ENCODE data around the gene CERS6.

The CERS6 gene

GRCh38 chr2:168805615-168806014, 349.5 kb downstream of the CERS6 start:
- no peaks in the 10 kb centered on the region for H3K36me3 ChIP-seq (ENCODE audit: control insufficient read depth, insufficient read depth, low read length, severe bottlenecking)
- no peak overlapping the region for H3K9ac ChIP-seq (ENCODE audit: low read length)
- H3K9me3 ChIP-seq (ENCODE audit: control insufficient read depth, low read length), result no peaks in the 10 kb centered on the region
- H3K4me3 ChIP-seq (ENCODE audit: low read length), result no peak overlapping the region
- peaks cover 11% of the 10 kb centered on the region for H3K4me1 ChIP-seq (ENCODE audit: control insufficient read depth, insufficient read depth, low read length)
- DNase-seq (ENCODE audit: low read depth), result no peak
- H3K27me3 ChIP-seq (replicated peaks; ENCODE audit: control insufficient read depth, insufficient read depth, low read length), result no peaks in the 10 kb centered on the region

GRCh38 chr2:168809537-168809936, 353.5 kb downstream of the CERS6 start:
- DNase-seq (ENCODE audit: low read depth), result no peak
- H3K4me3 ChIP-seq (ENCODE audit: low read length), result no peak overlapping the region

GRCh38 chr2:168810235-168810634, 354.2 kb downstream of the CERS6 start:
- no peak for DNase-seq (ENCODE audit: low read depth)
- Histone ChIP-seq H3K27me3 (replicated peaks; ENCODE audit: control insufficient read depth, insufficient read depth, low read length) (no peaks in the 10 kb centered on the region), H3K4me3 (ENCODE audit: low read length) (no peak overlapping the region), H3K9me3 (ENCODE audit: control insufficient read depth, low read length) (no peaks in the 10 kb centered on the region), H3K36me3 (ENCODE audit: control insufficient read depth, insufficient read depth, low read length, severe bottlenecking) (no peaks in the 10 kb centered on the region), H3K4me1 (ENCODE audit: control insufficient read depth, insufficient read depth, low read length) (peaks cover 4% of the 10 kb centered on the region), H3K9ac (ENCODE audit: low read length) (no peak overlapping the region)

More at GRCh38 chr2:168809537-168809936, 353.5 kb downstream of the CERS6 start:
- Histone ChIP-seq H3K9me3 (ENCODE audit: control insufficient read depth, low read length) (no peaks in the 10 kb centered on the region), H3K9ac (ENCODE audit: low read length) (no peak overlapping the region), H3K27me3 (replicated peaks; ENCODE audit: control insufficient read depth, insufficient read depth, low read length) (no peaks in the 10 kb centered on the region), H3K36me3 (ENCODE audit: control insufficient read depth, insufficient read depth, low read length, severe bottlenecking) (no peaks in the 10 kb centered on the region), H3K4me1 (ENCODE audit: control insufficient read depth, insufficient read depth, low read length) (no peaks in the 10 kb centered on the region)

GRCh38 chr2:168811696-168812095, 355.6 kb downstream of the CERS6 start:
- no peaks in the 10 kb centered on the region for H3K36me3 ChIP-seq (ENCODE audit: control insufficient read depth, insufficient read depth, low read length, severe bottlenecking)
- no peak for DNase-seq (ENCODE audit: low read depth)
- no peaks in the 10 kb centered on the region for H3K9me3 ChIP-seq (ENCODE audit: control insufficient read depth, low read length)
- no peak overlapping the region for H3K9ac ChIP-seq (ENCODE audit: low read length)
- no peaks in the 10 kb centered on the region for H3K27me3 ChIP-seq (replicated peaks; ENCODE audit: control insufficient read depth, insufficient read depth, low read length)
- H3K4me3 ChIP-seq (ENCODE audit: low read length), result no peak overlapping the region
- peaks cover 10% of the 10 kb centered on the region for H3K4me1 ChIP-seq (ENCODE audit: control insufficient read depth, insufficient read depth, low read length)

- Histone ChIP-seq H3K4me1 (ENCODE audit: control insufficient read depth, insufficient read depth, low read length) (peaks cover 14% of the 10 kb centered on the region), H3K9ac (ENCODE audit: low read length) (no peak overlapping the region), H3K36me3 (ENCODE audit: control insufficient read depth, insufficient read depth, low read length, severe bottlenecking) (no peaks in the 10 kb centered on the region), H3K27me3 (replicated peaks; ENCODE audit: control insufficient read depth, insufficient read depth, low read length) (no peaks in the 10 kb centered on the region), H3K4me3 (ENCODE audit: low read length) (no peak overlapping the region), H3K9me3 (ENCODE audit: control insufficient read depth, low read length) (no peaks in the 10 kb centered on the region)
- DNase-seq (ENCODE audit: low read depth), result peak; percentile 14
Observed at GRCh38 chr2:168814046-168814445, 358.0 kb downstream of the CERS6 start.

- Histone ChIP-seq H3K9me3 (ENCODE audit: control insufficient read depth, low read length) (no peaks in the 10 kb centered on the region), H3K4me1 (ENCODE audit: control insufficient read depth, insufficient read depth, low read length) (peaks cover 14% of the 10 kb centered on the region), H3K4me3 (ENCODE audit: low read length) (no peak overlapping the region), H3K9ac (ENCODE audit: low read length) (no peak overlapping the region), H3K27me3 (replicated peaks; ENCODE audit: control insufficient read depth, insufficient read depth, low read length) (no peaks in the 10 kb centered on the region), H3K36me3 (ENCODE audit: control insufficient read depth, insufficient read depth, low read length, severe bottlenecking) (no peaks in the 10 kb centered on the region)
- DNase-seq (ENCODE audit: low read depth), result peak; percentile 42
Observed at GRCh38 chr2:168814939-168815907, 359.2 kb downstream of the CERS6 start.

- Histone ChIP-seq H3K9me3 (ENCODE audit: control insufficient read depth, low read length) (no peaks in the 10 kb centered on the region), H3K9ac (ENCODE audit: low read length) (no peak overlapping the region), H3K4me3 (ENCODE audit: low read length) (no peak overlapping the region), H3K27me3 (replicated peaks; ENCODE audit: control insufficient read depth, insufficient read depth, low read length) (peaks cover 2% of the 10 kb centered on the region), H3K36me3 (ENCODE audit: control insufficient read depth, insufficient read depth, low read length, severe bottlenecking) (no peaks in the 10 kb centered on the region), H3K4me1 (ENCODE audit: control insufficient read depth, insufficient read depth, low read length) (peaks cover 14% of the 10 kb centered on the region)
- peak; percentile 83 for DNase-seq (ENCODE audit: low read depth)
Observed at GRCh38 chr2:168816369-168816768, 360.3 kb downstream of the CERS6 start.

GRCh38 chr2:168819050-168819715, 363.1 kb downstream of the CERS6 start:
- Histone ChIP-seq H3K9ac (ENCODE audit: low read length) (no peak overlapping the region), H3K4me1 (ENCODE audit: control insufficient read depth, insufficient read depth, low read length) (peaks cover 14% of the 10 kb centered on the region), H3K4me3 (ENCODE audit: low read length) (peak overlapping the region; percentile 65), H3K27me3 (replicated peaks; ENCODE audit: control insufficient read depth, insufficient read depth, low read length) (peaks cover 2% of the 10 kb centered on the region), H3K9me3 (ENCODE audit: control insufficient read depth, low read length) (no peaks in the 10 kb centered on the region), H3K36me3 (ENCODE audit: control insufficient read depth, insufficient read depth, low read length, severe bottlenecking) (no peaks in the 10 kb centered on the region)
- DNase-seq (ENCODE audit: low read depth), result no peak

GRCh38 chr2:168819829-168820489, 363.9 kb downstream of the CERS6 start:
- no peak for DNase-seq (ENCODE audit: low read depth)
- Histone ChIP-seq H3K9me3 (ENCODE audit: control insufficient read depth, low read length) (no peaks in the 10 kb centered on the region), H3K36me3 (ENCODE audit: control insufficient read depth, insufficient read depth, low read length, severe bottlenecking) (no peaks in the 10 kb centered on the region), H3K9ac (ENCODE audit: low read length) (no peak overlapping the region), H3K4me3 (ENCODE audit: low read length) (no peak overlapping the region), H3K27me3 (replicated peaks; ENCODE audit: control insufficient read depth, insufficient read depth, low read length) (peaks cover 2% of the 10 kb centered on the region), H3K4me1 (ENCODE audit: control insufficient read depth, insufficient read depth, low read length) (peaks cover 13% of the 10 kb centered on the region)

- peaks cover 2% of the 10 kb centered on the region for H3K27me3 ChIP-seq (replicated peaks; ENCODE audit: control insufficient read depth, insufficient read depth, low read length)
- no peak overlapping the region for H3K4me3 ChIP-seq (ENCODE audit: low read length)
- H3K36me3 ChIP-seq (ENCODE audit: control insufficient read depth, insufficient read depth, low read length, severe bottlenecking), result no peaks in the 10 kb centered on the region
- DNase-seq (ENCODE audit: low read depth), result no peak
- H3K4me1 ChIP-seq (ENCODE audit: control insufficient read depth, insufficient read depth, low read length), result peaks cover 6% of the 10 kb centered on the region
- H3K9ac ChIP-seq (ENCODE audit: low read length), result no peak overlapping the region
- no peaks in the 10 kb centered on the region for H3K9me3 ChIP-seq (ENCODE audit: control insufficient read depth, low read length)
Observed at GRCh38 chr2:168821577-168821976, 365.5 kb downstream of the CERS6 start.

GRCh38 chr2:168821992-168822391, 365.9 kb downstream of the CERS6 start:
- peaks cover 2% of the 10 kb centered on the region for H3K27me3 ChIP-seq (replicated peaks; ENCODE audit: control insufficient read depth, insufficient read depth, low read length)
- H3K9ac ChIP-seq (ENCODE audit: low read length), result no peak overlapping the region
- H3K4me3 ChIP-seq (ENCODE audit: low read length), result no peak overlapping the region
- H3K4me1 ChIP-seq (ENCODE audit: control insufficient read depth, insufficient read depth, low read length), result peaks cover 2% of the 10 kb centered on the region
- DNase-seq (ENCODE audit: low read depth), result no peak
- H3K36me3 ChIP-seq (ENCODE audit: control insufficient read depth, insufficient read depth, low read length, severe bottlenecking), result no peaks in the 10 kb centered on the region
- H3K9me3 ChIP-seq (ENCODE audit: control insufficient read depth, low read length), result no peaks in the 10 kb centered on the region

All from adipocyte (in vitro differentiated cells).